ENCODE results near the gene EIF4G3.
"Not testable (repeated sequence)": the region's sequence is repeated elsewhere in the genome, so short reads cannot be mapped to it uniquely, and the experiment has no call there.

Gene EIF4G3

DNA sequence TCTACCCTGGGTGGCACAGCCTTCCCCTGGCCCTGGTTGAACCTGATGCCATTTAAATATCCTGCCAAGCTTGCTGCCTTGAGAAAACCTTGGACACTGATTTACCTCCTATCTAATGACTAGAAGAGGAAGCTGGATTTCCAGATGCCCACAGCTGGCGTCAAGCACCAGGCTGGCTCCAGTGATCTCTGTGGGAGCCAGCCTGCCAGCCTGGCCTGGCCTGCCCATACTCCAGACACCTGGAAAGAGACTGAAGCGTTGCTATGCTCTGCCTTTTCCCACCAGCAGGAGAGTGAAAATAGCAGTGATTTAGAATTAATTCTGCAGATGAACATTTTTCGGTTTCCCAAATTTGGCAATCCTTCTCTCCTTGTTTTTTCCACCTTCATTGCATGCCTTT, 11.5 kb upstream of the EIF4G3 start:
- TF ChIP-seq, protein P1, sequence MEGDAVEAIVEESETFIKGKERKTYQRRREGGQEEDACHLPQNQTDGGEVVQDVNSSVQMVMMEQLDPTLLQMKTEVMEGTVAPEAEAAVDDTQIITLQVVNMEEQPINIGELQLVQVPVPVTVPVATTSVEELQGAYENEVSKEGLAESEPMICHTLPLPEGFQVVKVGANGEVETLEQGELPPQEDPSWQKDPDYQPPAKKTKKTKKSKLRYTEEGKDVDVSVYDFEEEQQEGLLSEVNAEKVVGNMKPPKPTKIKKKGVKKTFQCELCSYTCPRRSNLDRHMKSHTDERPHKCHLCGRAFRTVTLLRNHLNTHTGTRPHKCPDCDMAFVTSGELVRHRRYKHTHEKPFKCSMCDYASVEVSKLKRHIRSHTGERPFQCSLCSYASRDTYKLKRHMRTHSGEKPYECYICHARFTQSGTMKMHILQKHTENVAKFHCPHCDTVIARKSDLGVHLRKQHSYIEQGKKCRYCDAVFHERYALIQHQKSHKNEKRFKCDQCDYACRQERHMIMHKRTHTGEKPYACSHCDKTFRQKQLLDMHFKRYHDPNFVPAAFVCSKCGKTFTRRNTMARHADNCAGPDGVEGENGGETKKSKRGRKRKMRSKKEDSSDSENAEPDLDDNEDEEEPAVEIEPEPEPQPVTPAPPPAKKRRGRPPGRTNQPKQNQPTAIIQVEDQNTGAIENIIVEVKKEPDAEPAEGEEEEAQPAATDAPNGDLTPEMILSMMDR (conservative IDR thresholded peaks at IDR 0.05; ENCODE audit: low read depth) = no peak
- ChIA-PET CTCF (no interaction called here), POLR2A (ENCODE audit: low non-redundant PET) (no interaction called here)
- no peak overlapping the region for H3K27ac ChIP-seq
- no peak for DNase-seq (ENCODE audit: low spot score)

DNA sequence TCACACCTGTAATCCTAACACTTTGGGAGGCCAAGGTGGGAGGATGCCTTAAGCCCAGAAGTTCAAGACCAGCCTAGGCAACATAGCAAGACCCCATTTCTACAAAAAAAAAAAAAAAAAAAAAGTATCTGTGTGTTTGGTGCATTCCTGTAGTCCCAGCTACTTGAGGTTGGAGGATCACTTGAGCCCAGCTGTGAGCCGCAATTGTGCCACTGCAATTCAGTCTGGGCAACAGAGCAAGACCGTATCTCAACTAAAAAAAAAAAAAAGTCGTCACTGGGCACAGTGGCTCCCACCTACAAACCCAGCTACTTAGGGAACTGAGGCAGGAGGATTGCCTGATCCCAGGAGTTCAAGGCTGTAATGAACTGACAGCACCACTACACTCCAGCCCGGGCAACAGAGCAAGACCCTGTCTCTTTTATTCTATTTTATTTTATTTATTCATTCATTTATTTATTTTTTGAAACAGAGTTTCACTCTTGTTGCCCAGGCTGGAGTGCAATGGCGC, 8.6 kb upstream of the EIF4G3 start:
- ChIA-PET POLR2A (ENCODE audit: low non-redundant PET) (no interaction called here), CTCF (interaction anchor here (0.6 to 0.8 kb wide), 3 partner anchors 107 to 245 kb away, joined by 3 to 5 read pairs (median 3); no protein-coding TSS in a partner anchor)
- TF ChIP-seq, protein P1 (conservative IDR thresholded peaks at IDR 0.05; ENCODE audit: low read depth) = no peak
- no peak for DNase-seq (ENCODE audit: low spot score)
- no peak overlapping the region for H3K27ac ChIP-seq

DNA sequence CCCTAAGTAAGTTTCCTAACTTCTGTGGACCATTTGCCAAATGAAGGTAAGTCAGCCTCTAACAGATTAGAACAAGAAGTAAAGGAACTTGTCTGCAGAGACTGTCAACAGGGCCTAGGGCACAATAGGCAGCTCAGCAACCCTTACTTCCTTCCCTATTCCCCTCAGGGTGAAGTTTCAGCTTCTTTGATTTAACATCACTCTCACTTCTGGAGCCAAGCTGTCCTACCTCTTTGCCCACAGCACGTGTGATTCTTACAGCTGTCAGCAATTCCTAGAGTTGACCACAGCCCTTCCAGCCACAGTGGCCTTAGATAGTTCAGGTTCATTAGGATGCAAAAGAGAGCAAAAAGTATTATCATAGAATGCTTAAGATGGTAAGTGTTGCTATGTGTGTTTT, 7.6 kb upstream of the EIF4G3 start:
- no peak overlapping the region for H3K27ac ChIP-seq
- no peak for DNase-seq (ENCODE audit: low spot score)
- ChIA-PET CTCF (interaction anchor here (0.6 to 1.6 kb wide), 2 partner anchors 11 to 86 kb away, joined by 4 to 5 read pairs; no protein-coding TSS in a partner anchor), POLR2A (ENCODE audit: low non-redundant PET) (no interaction called here)
- TF ChIP-seq, protein P1 (conservative IDR thresholded peaks at IDR 0.05; ENCODE audit: low read depth) = no peak

DNA sequence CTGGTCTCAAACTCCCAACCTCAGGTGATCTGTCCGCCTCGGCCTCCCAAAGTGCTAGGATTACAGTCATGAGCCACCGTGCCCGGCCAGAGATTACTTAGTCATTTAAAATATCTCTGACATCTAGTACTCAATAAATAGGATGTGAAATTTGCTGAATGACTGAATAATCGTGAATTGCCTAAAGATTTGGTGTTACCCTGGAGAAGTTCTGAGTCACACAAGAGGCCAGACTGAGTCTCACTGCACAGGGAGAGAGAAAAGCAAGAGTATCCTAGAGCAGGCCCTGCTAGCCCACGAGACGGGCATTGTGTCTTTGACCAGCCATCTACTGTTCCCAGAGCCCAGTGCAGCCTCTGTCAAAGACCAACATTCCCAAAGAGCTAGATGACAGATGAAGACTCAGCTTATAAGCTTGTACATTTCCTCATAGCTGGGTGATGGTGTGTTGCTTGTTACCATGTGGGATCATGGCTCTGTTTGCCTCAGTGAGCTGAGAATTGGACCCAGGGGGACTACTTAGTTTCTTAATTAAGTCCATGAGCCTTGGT, 5.6 kb upstream of the EIF4G3 start:
- H3K27ac ChIP-seq = no peak overlapping the region
- TF ChIP-seq, protein P1 (conservative IDR thresholded peaks at IDR 0.05; ENCODE audit: low read depth) = no peak
- ChIA-PET CTCF (interaction anchor here (0.7 kb wide), 1 partner anchor 30 kb away, joined by 3 read pairs; no protein-coding TSS in a partner anchor), POLR2A (ENCODE audit: low non-redundant PET) (no interaction called here)
- DNase-seq (ENCODE audit: low spot score) = no peak

DNA sequence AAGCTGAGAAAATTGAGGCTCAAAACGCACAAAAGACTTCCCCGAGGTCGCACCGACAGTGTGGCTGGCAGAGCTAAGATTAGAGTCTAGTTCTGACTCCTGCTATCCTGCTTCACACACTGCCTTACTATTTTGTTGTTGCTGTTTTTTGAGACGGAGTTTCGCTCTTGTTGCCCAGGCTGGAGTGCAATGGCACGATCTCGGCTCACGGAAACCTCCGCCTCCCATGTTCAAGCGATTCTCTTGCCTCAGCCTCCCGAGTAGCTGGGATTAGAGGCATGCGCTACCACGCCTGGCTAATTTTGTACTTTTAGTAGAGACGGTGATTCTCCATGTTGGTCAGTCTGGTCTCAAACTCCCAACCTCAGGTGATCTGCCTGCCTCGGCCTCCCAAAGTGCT, 1.6 kb upstream of the EIF4G3 start:
- H3K27ac ChIP-seq; DNase-seq (ENCODE audit: low spot score); POLR2A ChIA-PET (ENCODE audit: low non-redundant PET); CTCF ChIA-PET: not testable (repeated sequence)

DNA sequence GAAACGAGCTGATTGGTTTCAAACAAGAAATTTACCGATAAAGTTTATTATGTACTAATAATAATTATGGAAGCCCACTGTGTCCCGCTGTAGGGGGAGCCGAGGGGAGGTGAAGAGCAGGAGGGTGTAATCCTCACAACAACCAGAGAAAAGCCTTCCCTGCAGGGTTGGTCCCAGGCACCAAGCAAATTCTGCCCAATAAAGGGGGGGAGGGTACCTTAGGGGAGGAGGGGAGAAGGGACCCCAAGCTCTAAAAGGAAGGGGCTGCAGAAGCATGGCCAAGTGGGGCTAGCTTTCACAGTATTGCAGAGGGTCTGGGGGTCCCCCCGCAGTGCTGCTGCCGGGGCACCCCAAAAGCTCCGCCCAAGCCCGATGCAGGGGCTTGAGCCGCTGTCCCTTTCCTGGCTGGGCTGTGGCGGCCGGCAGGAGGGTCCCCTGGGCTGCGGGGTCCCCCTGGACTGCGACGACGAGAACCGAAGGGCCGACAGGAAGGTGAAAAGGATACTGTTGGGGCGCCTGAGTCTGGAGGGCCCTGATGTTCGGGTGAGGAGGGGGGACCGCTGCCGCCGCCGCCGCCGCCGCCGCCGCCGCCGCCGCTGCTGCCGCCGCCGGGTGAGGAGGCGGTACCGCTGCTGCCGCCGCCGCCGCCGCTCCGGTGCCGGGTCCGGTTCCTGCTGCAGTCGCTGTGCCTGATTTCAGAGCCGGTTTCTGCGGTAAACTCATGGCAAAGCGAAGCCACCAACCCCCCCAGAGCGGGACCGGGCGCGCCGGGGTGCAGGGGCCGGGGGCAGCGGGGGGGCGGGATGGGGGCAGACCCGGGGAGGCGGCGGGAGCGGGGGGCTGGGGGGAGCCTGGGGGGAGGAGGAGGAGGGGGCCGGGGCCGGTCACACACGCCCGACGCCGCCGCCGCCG, 771 bp downstream of the EIF4G3 start:
- ChIA-PET POLR2A (ENCODE audit: low non-redundant PET) (no interaction called here), CTCF (interaction anchor here (0.6 to 1.2 kb wide), 2 partner anchors 12 to 437 kb away, joined by 3 to 8 read pairs; no protein-coding TSS in a partner anchor)
- H3K27ac ChIP-seq = peak overlapping the region; percentile 96
- peak; percentile 29 for DNase-seq (ENCODE audit: low spot score)
- TF ChIP-seq, protein P1 (conservative IDR thresholded peaks at IDR 0.05; ENCODE audit: low read depth) = no peak
